Glutamatergic neuron (in vitro differentiated cells): ENCODE data around the gene ZNF71. TPM values are rescaled to one million over a fixed set of nuclear protein-coding genes. Genes with fewer than 3 reads are reported as not detected.

Experiments used
- DNase-seq: peaks from one replicate; pipeline ENCODE4 v3.0.0; 2022
- H3K27ac Mint-ChIP-seq: one replicate; pipeline ENCODE4 v1.8.0; 2020; ENCODE audit warnings: mild to moderate bottlenecking, mixed read lengths, inconsistent platforms; ENCODE audit not compliant: unreplicated experiment
- H3K27me3 Mint-ChIP-seq: one replicate; pipeline ENCODE4 v1.8.0; 2020; ENCODE audit warnings: mild to moderate bottlenecking, moderate library complexity, mixed read lengths, inconsistent platforms; ENCODE audit not compliant: unreplicated experiment
- H3K36me3 Mint-ChIP-seq: one replicate; pipeline ENCODE4 v1.8.0; 2020; ENCODE audit warnings: mild to moderate bottlenecking, mixed read lengths, inconsistent platforms; ENCODE audit not compliant: unreplicated experiment
- H3K4me1 Mint-ChIP-seq: one replicate; pipeline ENCODE4 v1.8.0; 2020; ENCODE audit warnings: mild to moderate bottlenecking, low read depth, mixed read lengths, inconsistent platforms; ENCODE audit not compliant: unreplicated experiment
- H3K4me3 Mint-ChIP-seq: one replicate; pipeline ENCODE4 v1.8.0; 2020; ENCODE audit warnings: mild to moderate bottlenecking, mixed read lengths, inconsistent platforms; ENCODE audit not compliant: unreplicated experiment
- H3K9me3 Mint-ChIP-seq: one replicate; pipeline ENCODE4 v1.8.0; 2020; ENCODE audit warnings: mild to moderate bottlenecking, moderate library complexity, mixed read lengths, inconsistent platforms; ENCODE audit not compliant: unreplicated experiment
- total RNA-seq: library from RNA; stranded (reverse); fragmentation: NEBNext Ultra II Directional; extraction: Animal tissue kit (Norgen Biotek cat#: 25700); gene quantifications from one replicate; pipeline ENCODE4 v1.2.1, GENCODE V29; 2021; ENCODE audit not compliant: unreplicated experiment
- TF ChIP-seq, protein P1 (sequence below): fragments of 200-600 bp; sonication (generic); IDR thresholded peaks from one replicate; pipeline ENCODE4 v1.5.0; 2021; ENCODE audit not compliant: partially characterized antibody, unreplicated experiment

ZNF71 gene
- total RNA-seq, 1 donor from 2014 or later = 48.2 TPM

DNA sequence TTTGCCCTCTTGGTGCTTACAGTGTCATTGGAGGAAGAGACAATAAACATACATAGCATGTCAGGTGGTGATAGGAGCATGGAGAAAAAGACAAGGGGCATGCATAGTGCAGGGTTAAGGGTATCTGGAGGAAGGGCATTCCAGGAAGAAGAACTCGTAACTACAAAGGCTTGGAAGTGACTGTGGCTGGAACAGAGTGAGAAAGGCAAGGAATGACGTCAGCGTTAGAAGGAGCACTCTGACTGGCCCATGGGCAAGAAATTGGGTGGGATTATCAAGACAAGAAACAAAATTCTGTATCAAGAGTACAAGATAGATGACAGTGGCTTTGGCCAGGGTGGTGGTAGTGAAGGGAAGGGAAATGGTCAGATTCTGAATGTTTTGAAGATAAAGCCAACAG lies 59.0 kb downstream of the ZNF71 start:
- Mint-ChIP-seq H3K36me3 (no peaks in the 10 kb centered on the region), H3K4me3 (no peak overlapping the region), H3K4me1 (no peaks in the 10 kb centered on the region), H3K9me3 (peaks cover 2% of the 10 kb centered on the region), H3K27ac (no peak overlapping the region), H3K27me3 (no peaks in the 10 kb centered on the region)
- no peak for DNase-seq
- TF ChIP-seq, protein P1, sequence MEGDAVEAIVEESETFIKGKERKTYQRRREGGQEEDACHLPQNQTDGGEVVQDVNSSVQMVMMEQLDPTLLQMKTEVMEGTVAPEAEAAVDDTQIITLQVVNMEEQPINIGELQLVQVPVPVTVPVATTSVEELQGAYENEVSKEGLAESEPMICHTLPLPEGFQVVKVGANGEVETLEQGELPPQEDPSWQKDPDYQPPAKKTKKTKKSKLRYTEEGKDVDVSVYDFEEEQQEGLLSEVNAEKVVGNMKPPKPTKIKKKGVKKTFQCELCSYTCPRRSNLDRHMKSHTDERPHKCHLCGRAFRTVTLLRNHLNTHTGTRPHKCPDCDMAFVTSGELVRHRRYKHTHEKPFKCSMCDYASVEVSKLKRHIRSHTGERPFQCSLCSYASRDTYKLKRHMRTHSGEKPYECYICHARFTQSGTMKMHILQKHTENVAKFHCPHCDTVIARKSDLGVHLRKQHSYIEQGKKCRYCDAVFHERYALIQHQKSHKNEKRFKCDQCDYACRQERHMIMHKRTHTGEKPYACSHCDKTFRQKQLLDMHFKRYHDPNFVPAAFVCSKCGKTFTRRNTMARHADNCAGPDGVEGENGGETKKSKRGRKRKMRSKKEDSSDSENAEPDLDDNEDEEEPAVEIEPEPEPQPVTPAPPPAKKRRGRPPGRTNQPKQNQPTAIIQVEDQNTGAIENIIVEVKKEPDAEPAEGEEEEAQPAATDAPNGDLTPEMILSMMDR = no peak

DNA sequence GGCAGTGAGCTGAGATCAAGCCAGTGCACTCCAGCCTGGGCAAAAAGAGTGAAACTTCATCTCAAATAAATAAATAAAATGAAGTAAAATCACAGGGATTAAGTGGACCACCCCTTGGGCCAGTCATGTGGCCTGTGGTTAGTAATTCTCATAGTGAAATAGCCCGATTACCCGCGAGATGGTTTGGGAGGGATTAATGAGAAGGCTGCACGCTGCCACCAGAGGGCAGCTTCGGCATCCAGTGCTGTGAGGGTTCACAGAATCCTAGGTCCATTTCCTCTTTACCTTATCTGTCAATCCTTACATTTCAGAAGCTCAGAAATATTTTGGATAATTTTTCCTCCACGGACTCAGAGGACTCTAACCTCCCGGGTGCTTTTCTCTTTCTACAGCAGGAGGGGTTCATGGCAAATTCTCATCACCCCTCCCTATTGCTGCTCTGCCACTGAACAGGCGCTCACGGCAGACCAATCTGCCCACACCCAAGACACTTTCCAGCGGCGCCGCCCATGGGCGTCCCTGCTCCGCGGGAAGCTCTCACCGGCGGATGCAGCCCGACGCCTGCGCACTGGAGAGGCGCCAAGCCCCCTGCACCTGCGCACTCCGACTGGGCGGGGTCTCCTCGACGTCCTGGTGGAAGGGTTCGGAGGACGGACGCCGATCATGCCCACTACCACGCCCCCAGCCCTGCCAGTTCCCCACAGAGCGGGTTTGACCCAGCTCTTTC lies 65.4 kb downstream of the ZNF71 start:
- H3K9me3 Mint-ChIP-seq = peaks cover 9% of the 10 kb centered on the region
- TF ChIP-seq, protein P1 = no peak
- no peak overlapping the region for H3K27ac Mint-ChIP-seq
- no peak for DNase-seq
- H3K4me3 Mint-ChIP-seq = no peak overlapping the region
- no peaks in the 10 kb centered on the region for H3K4me1 Mint-ChIP-seq
- H3K36me3 Mint-ChIP-seq = peaks cover 6% of the 10 kb centered on the region
- H3K27me3 Mint-ChIP-seq = peaks cover 2% of the 10 kb centered on the region

DNA sequence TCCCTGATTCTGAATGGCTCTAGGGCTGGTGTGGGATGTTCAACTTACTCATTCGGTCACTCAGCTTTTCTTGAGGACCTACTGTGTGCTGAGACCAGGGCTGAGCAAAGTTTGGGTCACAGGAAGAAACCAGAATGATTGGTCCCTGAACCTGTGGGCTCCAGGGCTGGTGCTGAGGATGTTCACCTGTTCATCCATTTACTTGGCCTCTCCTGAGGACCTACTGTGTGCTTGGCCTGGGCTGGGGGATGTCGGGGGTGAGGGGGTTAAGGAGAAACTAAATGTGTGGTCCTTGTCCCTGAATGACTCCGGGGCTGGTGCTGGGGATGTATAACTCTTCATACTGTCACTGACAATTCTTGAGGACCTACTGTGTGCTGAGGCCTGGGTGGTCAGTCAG lies 66.1 kb downstream of the ZNF71 start:
- Mint-ChIP-seq H3K9me3 (peaks cover 9% of the 10 kb centered on the region), H3K27ac (no peak overlapping the region)

DNA sequence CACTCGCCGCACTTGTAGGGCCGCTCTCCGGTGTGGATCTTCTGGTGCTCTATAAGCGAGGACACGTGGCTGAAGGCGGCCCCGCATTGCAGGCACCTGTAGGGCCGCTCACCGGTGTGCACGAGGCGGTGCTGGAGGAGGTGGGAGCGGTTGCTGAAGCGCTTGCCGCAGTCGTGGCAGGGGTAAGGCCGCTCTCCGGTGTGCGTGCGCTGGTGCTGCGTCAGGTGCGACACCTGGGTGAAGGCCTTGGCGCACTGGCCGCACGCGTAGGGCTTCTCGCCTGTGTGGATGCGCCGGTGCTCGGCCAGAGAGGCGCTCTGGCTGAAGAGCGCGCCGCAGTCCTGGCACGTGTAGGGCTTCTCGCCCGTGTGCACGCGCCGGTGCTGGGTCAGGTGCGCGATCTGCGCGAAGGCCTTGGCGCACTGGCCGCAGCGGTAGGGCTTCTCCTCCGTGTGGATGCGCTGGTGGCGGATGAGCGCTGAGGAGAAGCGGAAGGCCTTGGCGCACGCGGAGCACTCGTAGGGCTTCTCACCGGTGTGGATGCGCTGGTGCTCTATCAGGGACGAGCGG lies 68.9 kb downstream of the ZNF71 start:
- TF ChIP-seq, protein P1 = no peak
- Mint-ChIP-seq H3K4me3 (no peak overlapping the region), H3K9me3 (peaks cover 13% of the 10 kb centered on the region), H3K27ac (no peak overlapping the region), H3K27me3 (peaks cover 8% of the 10 kb centered on the region), H3K4me1 (no peaks in the 10 kb centered on the region), H3K36me3 (peaks cover 9% of the 10 kb centered on the region)
- no peak for DNase-seq

More for the DNA sequence above, 66.1 kb downstream of the ZNF71 start:
- TF ChIP-seq, protein P1 = no peak
- Mint-ChIP-seq H3K27me3 (peaks cover 2% of the 10 kb centered on the region), H3K36me3 (peaks cover 6% of the 10 kb centered on the region), H3K4me1 (no peaks in the 10 kb centered on the region), H3K4me3 (no peak overlapping the region)
- DNase-seq = no peak

DNA sequence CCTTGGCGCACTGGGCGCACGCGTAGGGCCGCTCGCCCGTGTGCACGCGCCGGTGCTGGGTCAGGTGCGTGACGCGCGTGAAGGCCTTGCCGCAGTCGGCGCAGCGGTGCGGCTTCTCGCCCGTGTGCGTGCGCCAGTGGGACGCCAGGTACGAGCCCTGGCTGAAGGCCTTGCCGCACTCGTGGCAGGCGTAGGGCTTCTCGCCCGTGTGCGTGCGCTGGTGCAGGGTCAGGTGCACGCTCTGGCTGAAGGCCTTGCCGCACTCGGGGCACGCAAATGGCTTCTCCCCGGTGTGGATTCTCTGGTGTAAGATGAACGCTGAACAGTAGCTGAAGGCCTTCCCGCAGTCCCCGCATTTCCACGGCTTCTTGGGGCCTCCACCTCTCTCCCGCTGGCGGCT lies 69.4 kb downstream of the ZNF71 start:
- Mint-ChIP-seq H3K9me3 (peaks cover 11% of the 10 kb centered on the region), H3K36me3 (peaks cover 10% of the 10 kb centered on the region)

More for the DNA sequence above, 69.4 kb downstream of the ZNF71 start:
- DNase-seq = no peak
- no peaks in the 10 kb centered on the region for H3K4me1 Mint-ChIP-seq
- H3K27ac Mint-ChIP-seq = no peak overlapping the region
- TF ChIP-seq, protein P1 = no peak
- peaks cover 11% of the 10 kb centered on the region for H3K27me3 Mint-ChIP-seq
- no peak overlapping the region for H3K4me3 Mint-ChIP-seq
